ENCODE results near the gene SORD.
"Not testable (repeated sequence)": the region's sequence is repeated elsewhere in the genome, so short reads cannot be mapped to it uniquely, and the experiment has no call there.

SORD gene

DNA sequence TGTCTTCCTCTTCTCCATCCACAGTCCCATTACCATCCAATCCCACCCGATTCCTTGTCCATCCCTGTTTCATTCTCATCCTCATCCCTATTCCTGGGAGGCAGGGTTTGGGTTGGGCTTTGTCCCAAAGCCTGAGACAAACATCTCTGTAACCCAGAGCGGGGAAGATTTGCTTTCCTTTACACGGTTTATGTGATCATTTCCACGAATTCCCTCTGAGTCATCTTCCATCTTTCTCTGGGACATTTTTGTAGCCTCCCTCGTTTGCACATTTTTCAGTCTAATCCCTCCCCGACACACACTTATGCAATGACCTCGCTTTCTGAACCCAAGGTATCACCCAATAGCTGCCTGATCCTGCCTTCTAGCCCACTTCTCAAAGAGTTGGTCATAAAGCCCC, 68.2 kb downstream of the SORD start:
- Mint-ChIP-seq H3K4me1 (ENCODE audit: low read depth) (no peaks in the 10 kb centered on the region), H3K27ac (no peak overlapping the region), H3K4me3 (no peak overlapping the region), H3K27me3 (peaks cover 26% of the 10 kb centered on the region), H3K36me3 (ENCODE audit: low read depth) (no peaks in the 10 kb centered on the region), H3K9me3 (no peaks in the 10 kb centered on the region)
- DNase-seq: no peak

DNA sequence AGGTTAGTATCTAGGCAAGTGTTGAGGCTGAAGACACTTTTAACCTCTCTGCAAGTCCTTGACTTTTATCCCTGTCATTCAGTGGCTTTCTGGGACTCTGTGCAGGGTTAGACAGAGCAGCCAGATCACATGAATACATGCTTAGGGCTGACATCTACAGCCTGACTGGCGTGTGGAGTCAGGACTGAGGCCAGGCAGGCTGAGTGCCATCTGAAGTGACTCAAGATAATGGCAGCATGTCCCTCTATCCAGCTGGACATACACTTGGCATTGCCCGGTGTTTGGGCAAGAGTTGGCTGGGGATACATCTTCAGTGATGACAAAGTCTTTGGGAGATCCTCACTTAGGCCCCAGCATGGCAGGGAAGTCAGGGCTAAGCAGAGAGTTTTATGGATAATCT, 68.6 kb downstream of the SORD start:
- H3K36me3 Mint-ChIP-seq (ENCODE audit: low read depth): no peaks in the 10 kb centered on the region
- DNase-seq: no peak
- peaks cover 26% of the 10 kb centered on the region for H3K27me3 Mint-ChIP-seq
- H3K27ac Mint-ChIP-seq: no peak overlapping the region
- no peak overlapping the region for H3K4me3 Mint-ChIP-seq
- no peaks in the 10 kb centered on the region for H3K4me1 Mint-ChIP-seq (ENCODE audit: low read depth)
- H3K9me3 Mint-ChIP-seq: no peaks in the 10 kb centered on the region

DNA sequence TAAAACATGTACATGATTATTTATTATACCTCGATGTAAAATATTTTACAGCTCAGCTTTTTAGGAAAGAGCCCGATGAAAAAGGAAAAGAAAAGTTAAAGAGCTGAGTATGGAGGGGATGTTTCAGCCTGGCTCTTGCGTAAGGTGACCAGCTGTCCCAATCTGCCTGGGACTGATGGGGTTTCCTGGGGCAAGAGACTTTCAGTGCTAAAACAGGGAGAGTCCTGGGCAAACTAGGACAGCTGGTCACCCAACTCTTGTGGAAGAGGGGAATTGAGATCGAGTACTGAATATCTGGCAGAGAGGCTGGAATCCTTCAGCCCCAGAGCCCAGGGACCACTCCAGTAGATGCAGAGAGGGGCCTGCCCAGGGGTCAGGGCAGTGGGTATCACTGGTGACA, 70.0 kb downstream of the SORD start:
- Mint-ChIP-seq H3K4me3 (no peak overlapping the region), H3K27ac (no peak overlapping the region), H3K27me3 (peaks cover 16% of the 10 kb centered on the region), H3K9me3 (no peaks in the 10 kb centered on the region), H3K4me1 (ENCODE audit: low read depth) (no peaks in the 10 kb centered on the region), H3K36me3 (ENCODE audit: low read depth) (no peaks in the 10 kb centered on the region)
- DNase-seq: no peak

DNA sequence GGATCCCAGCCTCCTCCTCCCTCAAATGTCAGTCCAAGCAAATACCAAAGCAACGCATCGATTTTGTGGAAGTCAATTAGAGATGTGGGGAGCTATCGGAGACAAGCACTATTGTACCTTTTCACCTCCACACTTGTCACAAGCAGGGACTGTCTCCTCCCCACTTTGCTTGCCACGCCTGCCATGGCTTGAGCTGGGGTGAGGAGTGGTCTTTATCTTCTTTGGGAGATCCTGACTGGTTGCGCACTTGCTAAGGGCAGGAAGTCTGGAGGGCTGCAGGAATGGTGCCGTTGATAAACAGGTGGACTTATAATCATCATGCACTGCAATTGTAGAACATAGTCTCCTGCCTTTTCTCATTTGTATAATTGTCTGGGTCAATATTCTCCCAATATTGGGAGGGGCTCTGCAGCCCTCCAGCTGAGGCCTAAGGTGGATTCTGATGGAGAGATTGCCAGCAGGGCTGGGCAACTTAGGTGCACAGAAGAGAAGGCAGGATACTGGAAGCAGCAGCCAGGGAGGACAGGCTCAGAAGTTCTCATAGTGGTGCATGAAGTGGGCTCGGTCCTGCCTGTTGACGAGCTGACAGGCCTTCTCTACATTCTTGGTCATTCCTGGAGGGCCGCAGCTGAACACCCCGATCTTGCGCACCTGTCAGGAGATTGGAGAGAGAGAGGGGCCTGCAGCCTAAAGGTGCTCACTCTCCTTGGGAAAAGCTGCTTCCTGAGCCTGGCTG, 70.8 kb downstream of the SORD start:
- Mint-ChIP-seq H3K36me3 (ENCODE audit: low read depth) (no peaks in the 10 kb centered on the region), H3K27me3 (peaks cover 14% of the 10 kb centered on the region), H3K4me1 (ENCODE audit: low read depth) (no peaks in the 10 kb centered on the region), H3K27ac (no peak overlapping the region), H3K9me3 (no peaks in the 10 kb centered on the region), H3K4me3 (no peak overlapping the region)
- DNase-seq: peak; percentile 13

DNA sequence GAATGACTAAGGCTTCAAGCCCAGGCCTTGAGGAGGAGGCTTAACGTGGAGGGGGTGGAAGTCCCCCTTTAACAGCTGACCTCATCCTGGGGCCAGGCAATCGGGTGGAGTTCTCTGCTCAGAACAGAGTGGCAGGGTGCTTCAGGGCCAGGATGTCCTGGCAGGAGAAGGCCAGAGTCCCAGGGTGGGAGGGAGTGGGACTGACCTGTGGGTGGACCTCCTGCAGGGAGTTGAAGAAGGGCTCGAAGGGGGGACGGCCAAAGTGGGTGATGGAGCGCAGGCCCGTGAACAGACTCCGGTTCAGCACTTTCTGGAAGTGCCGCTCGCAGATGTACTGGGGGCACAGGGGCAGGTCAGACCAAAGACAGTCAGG, 71.3 kb downstream of the SORD start:
- Mint-ChIP-seq H3K9me3 (no peaks in the 10 kb centered on the region), H3K4me1 (ENCODE audit: low read depth) (no peaks in the 10 kb centered on the region), H3K4me3 (no peak overlapping the region), H3K27me3 (peaks cover 11% of the 10 kb centered on the region), H3K36me3 (ENCODE audit: low read depth) (no peaks in the 10 kb centered on the region), H3K27ac (no peak overlapping the region)
- peak; percentile 17 for DNase-seq

DNA sequence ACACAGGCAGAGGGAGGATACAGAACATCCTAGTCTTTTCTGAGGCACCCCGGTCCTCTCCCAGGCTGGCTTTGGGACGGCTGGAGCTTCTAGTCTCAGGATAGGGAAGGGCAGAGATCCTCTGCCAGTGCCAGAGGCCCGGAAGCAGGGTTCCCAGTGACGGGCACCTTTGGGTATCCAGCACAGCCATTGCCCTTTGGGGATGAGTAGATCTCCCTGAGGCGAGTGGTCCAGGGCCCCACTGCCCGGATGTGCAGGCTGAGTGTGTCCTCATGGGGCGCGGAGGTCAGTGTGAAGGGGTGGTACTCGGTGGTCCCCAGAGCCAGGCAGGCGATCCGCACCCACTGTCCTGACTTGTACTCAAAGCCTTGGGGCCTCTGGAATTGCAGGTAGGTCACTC, 72.7 kb downstream of the SORD start:
- Mint-ChIP-seq H3K9me3 (no peaks in the 10 kb centered on the region), H3K4me1 (ENCODE audit: low read depth) (no peaks in the 10 kb centered on the region), H3K27ac (no peak overlapping the region), H3K4me3 (no peak overlapping the region), H3K27me3 (peaks cover 11% of the 10 kb centered on the region), H3K36me3 (ENCODE audit: low read depth) (no peaks in the 10 kb centered on the region)
- peak; percentile 15 for DNase-seq

DNA sequence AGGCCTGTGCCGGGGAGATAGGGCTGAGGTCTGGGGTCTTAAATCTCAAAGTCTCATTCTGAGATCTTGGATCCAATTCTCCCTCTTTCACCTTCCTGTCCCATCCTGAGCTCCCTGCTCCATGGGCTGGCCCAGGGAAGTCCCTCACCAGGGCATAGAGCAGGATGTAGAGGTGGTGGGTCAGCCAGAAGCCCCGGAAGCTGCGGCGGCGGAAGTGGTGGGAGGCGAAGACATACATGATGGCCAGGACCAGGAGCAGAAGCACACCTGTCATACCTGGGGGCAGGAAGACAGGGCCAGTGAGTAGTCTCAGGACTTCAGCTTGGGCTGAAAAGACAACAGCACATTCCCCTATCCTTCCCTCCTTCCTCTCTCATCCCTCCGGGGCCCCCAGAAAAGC, 74.5 kb downstream of the SORD start:
- DNase-seq: peak; percentile 13
- Mint-ChIP-seq H3K27ac (no peak overlapping the region), H3K27me3 (no peaks in the 10 kb centered on the region)

DNA sequence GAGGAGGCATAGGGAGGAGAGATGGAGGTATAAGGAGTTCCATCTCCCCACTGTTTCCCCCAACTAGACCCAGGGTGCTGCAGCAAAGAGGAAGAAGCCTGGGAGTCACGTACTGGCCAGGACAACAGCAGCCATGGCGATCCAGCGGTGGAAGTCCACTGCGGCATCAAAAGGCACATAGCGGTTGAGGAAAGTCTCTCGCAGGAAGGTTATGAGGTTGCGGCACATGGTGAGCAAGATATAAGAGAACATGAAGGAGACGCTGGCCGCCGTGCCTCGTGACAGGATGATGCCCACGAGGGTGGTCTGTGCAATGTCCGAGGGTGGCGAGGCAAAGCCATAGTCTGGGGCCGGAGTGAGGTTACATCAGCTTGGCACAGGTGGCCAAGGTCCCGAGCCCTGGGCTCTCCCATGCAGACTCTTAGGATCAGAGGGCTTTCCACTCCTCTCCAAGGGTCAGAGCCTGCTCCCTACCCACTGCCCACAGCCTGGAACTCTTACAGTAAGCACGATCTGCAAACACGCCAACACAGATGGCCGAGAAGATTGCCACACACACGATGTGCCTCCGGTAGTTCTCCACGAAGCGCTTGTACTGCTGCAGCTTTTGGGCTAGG, 76.7 kb downstream of the SORD start:
- H3K4me1 Mint-ChIP-seq (ENCODE audit: low read depth): no peaks in the 10 kb centered on the region
- peaks cover 6% of the 10 kb centered on the region for H3K27me3 Mint-ChIP-seq
- no peaks in the 10 kb centered on the region for H3K36me3 Mint-ChIP-seq (ENCODE audit: low read depth)
- no peak overlapping the region for H3K4me3 Mint-ChIP-seq
- H3K9me3 Mint-ChIP-seq: no peaks in the 10 kb centered on the region
- no peak for DNase-seq
- H3K27ac Mint-ChIP-seq: no peak overlapping the region

More for the DNA sequence above, 74.5 kb downstream of the SORD start:
- Mint-ChIP-seq H3K36me3 (ENCODE audit: low read depth) (no peaks in the 10 kb centered on the region), H3K9me3 (no peaks in the 10 kb centered on the region), H3K4me3 (no peak overlapping the region), H3K4me1 (ENCODE audit: low read depth) (no peaks in the 10 kb centered on the region)

DNA sequence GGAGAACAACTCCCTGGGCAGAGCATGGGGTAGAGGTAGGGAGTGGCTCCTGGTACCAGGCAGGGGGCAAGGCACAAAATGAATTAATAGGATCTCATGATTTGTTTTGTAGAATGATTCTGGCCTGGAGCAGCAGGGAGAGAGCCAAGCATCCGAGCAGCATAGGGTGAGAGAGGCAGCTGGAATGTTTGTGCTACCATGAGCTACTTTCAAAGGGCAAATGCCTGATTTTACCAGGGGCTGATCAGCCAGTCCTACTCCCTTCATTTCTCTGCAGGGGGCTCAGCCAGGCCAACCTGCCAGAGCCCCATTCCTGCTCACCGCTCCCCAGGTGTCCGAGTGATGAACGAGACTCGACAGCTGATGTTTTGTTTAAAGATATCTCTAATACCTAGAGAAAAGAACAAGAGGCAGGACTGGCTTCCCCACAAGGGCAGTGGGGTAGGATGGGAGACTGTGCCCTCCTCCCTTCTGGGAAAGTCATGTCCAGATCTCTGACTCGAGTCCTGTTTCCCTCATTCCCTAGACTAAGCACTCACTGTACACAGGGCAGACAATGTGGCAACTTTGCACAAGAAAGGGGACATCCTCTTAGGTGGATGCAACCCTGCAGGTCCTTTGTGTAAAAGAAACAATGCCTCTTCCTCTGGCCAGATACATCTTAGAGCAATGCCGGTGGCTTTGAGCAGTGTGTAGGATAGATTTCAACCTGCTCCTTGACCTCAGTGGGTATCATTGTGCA, 78.1 kb downstream of the SORD start:
- Mint-ChIP-seq H3K27ac (no peak overlapping the region), H3K4me3 (no peak overlapping the region), H3K36me3 (ENCODE audit: low read depth) (no peaks in the 10 kb centered on the region), H3K27me3 (peaks cover 12% of the 10 kb centered on the region), H3K4me1 (ENCODE audit: low read depth) (no peaks in the 10 kb centered on the region), H3K9me3 (no peaks in the 10 kb centered on the region)
- no peak for DNase-seq

DNA sequence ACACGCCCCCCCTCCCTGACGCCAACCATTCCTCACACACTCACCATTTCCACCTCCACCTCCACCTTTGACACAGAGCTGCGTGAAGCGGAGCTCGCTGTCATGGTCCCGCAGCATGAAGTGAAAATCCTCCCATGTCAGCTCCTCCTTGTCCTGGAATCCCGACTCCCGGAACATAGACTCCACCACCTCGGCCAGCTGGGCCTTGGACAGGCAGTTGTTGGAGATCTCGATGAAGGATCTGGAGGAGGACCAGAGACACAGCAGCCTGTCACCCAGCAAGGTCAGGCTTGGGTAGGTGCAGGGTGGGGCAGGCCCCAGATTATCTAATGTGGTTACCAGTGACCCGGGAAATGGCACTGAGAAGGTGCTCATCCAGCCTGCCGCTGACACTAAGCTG, 78.8 kb downstream of the SORD start:
- H3K4me3 Mint-ChIP-seq: no peak overlapping the region
- peaks cover 12% of the 10 kb centered on the region for H3K27me3 Mint-ChIP-seq
- no peaks in the 10 kb centered on the region for H3K4me1 Mint-ChIP-seq (ENCODE audit: low read depth)
- no peaks in the 10 kb centered on the region for H3K9me3 Mint-ChIP-seq
- H3K36me3 Mint-ChIP-seq (ENCODE audit: low read depth): no peaks in the 10 kb centered on the region
- no peak for DNase-seq
- no peak overlapping the region for H3K27ac Mint-ChIP-seq

DNA sequence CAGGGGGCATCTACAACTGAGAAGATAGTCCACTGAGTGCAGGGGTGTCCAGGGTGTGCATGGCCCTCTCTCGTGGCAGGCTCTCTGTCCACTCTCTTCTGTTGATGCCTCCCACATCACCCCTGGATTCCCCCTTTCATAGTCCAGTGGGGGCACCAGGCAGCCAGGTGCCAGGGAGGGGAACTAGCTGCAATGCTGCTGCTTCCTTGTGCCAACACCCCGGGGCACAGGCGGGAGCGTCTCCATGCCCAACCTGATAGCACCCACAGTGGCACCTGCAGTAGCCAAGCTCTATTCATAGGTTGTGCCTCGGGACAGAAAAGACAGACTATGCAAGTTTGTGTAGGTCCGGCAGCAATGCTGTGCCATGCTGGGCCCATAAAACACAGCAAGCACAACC, 79.2 kb downstream of the SORD start:
- Mint-ChIP-seq H3K27me3 (peaks cover 14% of the 10 kb centered on the region), H3K4me1 (ENCODE audit: low read depth) (no peaks in the 10 kb centered on the region), H3K27ac (no peak overlapping the region), H3K36me3 (ENCODE audit: low read depth) (no peaks in the 10 kb centered on the region), H3K9me3 (no peaks in the 10 kb centered on the region), H3K4me3 (no peak overlapping the region)
- DNase-seq: no peak

DNA sequence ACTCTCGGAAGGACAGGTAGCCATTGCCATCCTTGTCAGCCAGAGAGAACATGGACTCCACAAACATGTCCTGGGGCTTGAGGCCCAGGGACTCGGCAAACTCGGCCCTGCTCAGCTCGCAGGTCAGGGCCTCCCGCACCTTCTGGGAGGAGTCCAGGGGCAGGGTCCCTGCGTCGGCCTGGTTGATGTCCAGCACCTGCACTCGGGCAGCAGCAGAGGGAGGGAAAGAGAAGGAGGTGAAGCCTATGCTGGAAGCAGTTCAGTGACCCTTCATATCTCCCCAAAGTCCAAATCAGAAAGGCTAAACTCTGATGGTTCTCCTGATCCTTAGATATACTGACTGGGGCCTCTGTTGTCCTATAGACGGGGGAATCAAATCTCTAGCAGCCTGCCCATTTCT, 81.2 kb downstream of the SORD start:
- not testable (repeated sequence) for H3K36me3 Mint-ChIP-seq (ENCODE audit: low read depth); H3K4me1 Mint-ChIP-seq (ENCODE audit: low read depth); H3K27ac Mint-ChIP-seq; H3K4me3 Mint-ChIP-seq; DNase-seq; H3K9me3 Mint-ChIP-seq
- peaks cover 25% of the 10 kb centered on the region for H3K27me3 Mint-ChIP-seq

DNA sequence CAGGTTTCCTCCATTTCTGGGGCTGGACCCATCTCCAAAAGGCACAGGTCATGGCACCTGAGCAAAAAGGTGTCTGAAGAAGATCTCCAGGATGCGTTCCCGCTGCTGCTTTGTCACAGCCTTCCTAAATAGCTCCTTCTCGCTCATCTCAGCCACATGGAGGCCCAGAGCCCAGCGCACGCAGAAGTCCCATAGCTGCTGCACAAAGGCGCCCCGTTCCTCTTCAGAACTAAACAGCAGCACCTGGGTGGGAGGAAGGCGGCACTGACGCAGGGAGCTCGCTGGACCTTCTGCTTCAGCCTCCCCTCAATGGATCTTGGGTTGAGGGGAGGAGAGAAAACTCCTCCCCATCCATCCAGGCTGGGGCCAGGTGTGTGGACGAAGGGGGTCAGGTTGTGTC, 82.6 kb downstream of the SORD start:
- H3K9me3 Mint-ChIP-seq: no peaks in the 10 kb centered on the region
- H3K36me3 Mint-ChIP-seq (ENCODE audit: low read depth): no peaks in the 10 kb centered on the region
- H3K27me3 Mint-ChIP-seq: peaks cover 39% of the 10 kb centered on the region
- no peak overlapping the region for H3K4me3 Mint-ChIP-seq
- H3K4me1 Mint-ChIP-seq (ENCODE audit: low read depth): no peaks in the 10 kb centered on the region
- DNase-seq: no peak
- H3K27ac Mint-ChIP-seq: no peak overlapping the region

DNA sequence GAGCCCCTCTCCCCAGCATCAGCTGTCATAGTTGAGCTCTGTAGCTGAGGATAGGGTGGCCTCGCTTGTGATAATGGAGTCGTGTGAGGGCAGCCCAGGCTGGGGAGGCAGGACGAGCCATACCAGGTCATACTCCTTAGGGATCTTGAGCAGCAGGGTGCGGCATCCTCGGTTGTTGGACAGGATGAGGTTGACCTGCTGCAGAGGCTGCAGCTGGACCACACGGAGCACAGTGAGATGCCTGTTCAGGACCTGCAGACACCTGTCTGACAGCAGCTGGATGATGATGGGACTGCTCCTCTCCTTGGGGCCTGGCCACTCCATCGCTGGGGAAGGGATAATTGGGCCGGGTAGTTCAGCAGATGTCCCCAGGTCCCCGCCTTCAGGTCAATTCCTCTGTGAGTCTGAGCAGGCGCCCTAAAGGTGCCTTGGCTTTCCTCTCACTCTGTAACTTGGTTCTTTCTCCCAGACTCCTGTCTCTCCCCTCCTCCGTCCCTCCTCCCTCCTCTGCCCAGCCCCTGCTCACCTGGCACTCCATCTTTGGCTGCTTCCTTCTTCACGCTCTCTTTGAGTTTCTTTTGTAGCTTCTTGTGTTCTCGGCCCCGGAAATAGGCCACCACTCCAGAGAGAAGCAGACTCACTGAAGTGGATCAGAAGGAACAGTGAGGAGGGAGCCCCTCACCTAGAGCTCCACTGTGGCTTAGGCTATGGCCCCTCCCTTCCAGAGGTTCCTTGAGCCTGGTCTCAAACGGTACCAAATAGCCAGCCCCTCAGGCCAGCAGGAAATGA, 83.2 kb downstream of the SORD start:
- H3K27ac Mint-ChIP-seq: no peak overlapping the region
- peaks cover 41% of the 10 kb centered on the region for H3K27me3 Mint-ChIP-seq
- H3K9me3 Mint-ChIP-seq: no peaks in the 10 kb centered on the region
- no peak overlapping the region for H3K4me3 Mint-ChIP-seq
- no peaks in the 10 kb centered on the region for H3K36me3 Mint-ChIP-seq (ENCODE audit: low read depth)
- no peak for DNase-seq
- H3K4me1 Mint-ChIP-seq (ENCODE audit: low read depth): no peaks in the 10 kb centered on the region

Measured in activated T-cell treated with anti-CD3 and anti-CD28 coated beads, Interleukin-2, amount 50 U/mL, for 24 hours (primary cell).